Ectodermal cell (in vitro differentiated cells): Measurements from ENCODE around the gene IL1RL2.

Experiments used
- H3K27ac ChIP-seq: 2 replicates; pipeline ENCODE4 v1.7.0; 2013; ENCODE audit warnings: mild to moderate bottlenecking, low read depth, low read length; ENCODE audit not compliant: insufficient read depth, poor library complexity, severe bottlenecking
- H3K27me3 ChIP-seq: 2 replicates; pipeline ENCODE4 v1.7.0; 2013; ENCODE audit warnings: mild to moderate bottlenecking, low read length; ENCODE audit not compliant: insufficient read depth, control insufficient read depth, poor library complexity, severe bottlenecking
- H3K36me3 ChIP-seq: one replicate; pipeline ENCODE4 v1.7.0; 2013; ENCODE audit warnings: low read length; ENCODE audit not compliant: control insufficient read depth, insufficient read depth
- H3K4me1 ChIP-seq: one replicate; pipeline ENCODE4 v1.7.0; 2013; ENCODE audit warnings: low read length; ENCODE audit not compliant: control insufficient read depth, insufficient read depth
- H3K4me3 ChIP-seq: 2 replicates; pipeline ENCODE4 v1.7.0; 2013; ENCODE audit warnings: low read depth, low read length, control low read depth; ENCODE audit not compliant: insufficient read depth
- H3K9me3 ChIP-seq: 2 replicates; pipeline ENCODE4 v1.7.0; 2013; ENCODE audit warnings: mild to moderate bottlenecking, low read length, moderate library complexity; ENCODE audit not compliant: control insufficient read depth
- WGBS, 2 experiments: methylation state at CpG; one replicate each; pipeline ENCODE4 v1.1.7; 2013; ENCODE audit warnings: missing lambda C conversion rate in 2 of 2; 5-methylcytosine and 5-hydroxymethylcytosine counted together

The IL1RL2 gene

GRCh38 chr2:102144128-102144527, 42.7 kb upstream of the IL1RL2 start:
- H3K27me3 ChIP-seq: peaks cover 32% of the 10 kb centered on the region
- no peaks in the 10 kb centered on the region for H3K4me1 ChIP-seq
- 98 to 99% methylated on average over 4 of the region's 4 CpGs for WGBS, 2 experiments
- no peak overlapping the region for H3K27ac ChIP-seq
- H3K9me3 ChIP-seq: no peaks in the 10 kb centered on the region
- no peak overlapping the region for H3K4me3 ChIP-seq
- no peaks in the 10 kb centered on the region for H3K36me3 ChIP-seq

GRCh38 chr2:102145107-102145506, 41.7 kb upstream of the IL1RL2 start:
- Histone ChIP-seq H3K4me1 (no peaks in the 10 kb centered on the region), H3K9me3 (no peaks in the 10 kb centered on the region), H3K27me3 (peaks cover 32% of the 10 kb centered on the region), H3K27ac (no peak overlapping the region), H3K4me3 (no peak overlapping the region), H3K36me3 (no peaks in the 10 kb centered on the region)
- 92 to 93% methylated on average over 4 of the region's 4 CpGs for WGBS, 2 experiments

- no peaks in the 10 kb centered on the region for H3K9me3 ChIP-seq
- peaks cover 27% of the 10 kb centered on the region for H3K27me3 ChIP-seq
- H3K27ac ChIP-seq: no peak overlapping the region
- no peak overlapping the region for H3K4me3 ChIP-seq
- 95 to 97% methylated on average over 3 to 4 of the region's 4 CpGs for WGBS, 2 experiments
- H3K4me1 ChIP-seq: no peaks in the 10 kb centered on the region
- H3K36me3 ChIP-seq: no peaks in the 10 kb centered on the region
Measured at GRCh38 chr2:102145934-102146333, 40.9 kb upstream of the IL1RL2 start.

- Histone ChIP-seq H3K4me1 (no peaks in the 10 kb centered on the region), H3K4me3 (no peak overlapping the region), H3K9me3 (no peaks in the 10 kb centered on the region), H3K27ac (no peak overlapping the region), H3K36me3 (no peaks in the 10 kb centered on the region), H3K27me3 (peaks cover 8% of the 10 kb centered on the region)
- WGBS, 2 experiments: 94 to 96% methylated on average over 3 of the region's 3 CpGs
Measured at GRCh38 chr2:102147935-102148334, 38.9 kb upstream of the IL1RL2 start.

GRCh38 chr2:102149243-102149642, 37.6 kb upstream of the IL1RL2 start:
- Histone ChIP-seq H3K27me3 (no peaks in the 10 kb centered on the region), H3K36me3 (no peaks in the 10 kb centered on the region), H3K4me1 (no peaks in the 10 kb centered on the region), H3K27ac (no peak overlapping the region), H3K4me3 (no peak overlapping the region), H3K9me3 (no peaks in the 10 kb centered on the region)
- 91 to 93% methylated on average over 2 of the region's 2 CpGs for WGBS, 2 experiments

- no peaks in the 10 kb centered on the region for H3K36me3 ChIP-seq
- H3K27me3 ChIP-seq: no peaks in the 10 kb centered on the region
- WGBS, 2 experiments: 81 to 85% methylated on average over 9 of the region's 9 CpGs
- no peak overlapping the region for H3K27ac ChIP-seq
- H3K9me3 ChIP-seq: no peaks in the 10 kb centered on the region
- no peak overlapping the region for H3K4me3 ChIP-seq
- no peaks in the 10 kb centered on the region for H3K4me1 ChIP-seq
Measured at GRCh38 chr2:102149644-102150455, 37.0 kb upstream of the IL1RL2 start.

GRCh38 chr2:102154364-102154763, 32.5 kb upstream of the IL1RL2 start:
- H3K4me1 ChIP-seq: no peaks in the 10 kb centered on the region
- 92 to 93% methylated on average over 6 of the region's 6 CpGs for WGBS, 2 experiments
- no peaks in the 10 kb centered on the region for H3K9me3 ChIP-seq
- no peak overlapping the region for H3K27ac ChIP-seq
- no peak overlapping the region for H3K4me3 ChIP-seq
- no peaks in the 10 kb centered on the region for H3K36me3 ChIP-seq
- H3K27me3 ChIP-seq: no peaks in the 10 kb centered on the region

GRCh38 chr2:102154946-102155702, 31.7 kb upstream of the IL1RL2 start:
- Histone ChIP-seq H3K27me3 (no peaks in the 10 kb centered on the region), H3K4me1 (no peaks in the 10 kb centered on the region), H3K9me3 (no peaks in the 10 kb centered on the region), H3K27ac (no peak overlapping the region), H3K36me3 (no peaks in the 10 kb centered on the region), H3K4me3 (no peak overlapping the region)
- WGBS, 2 experiments: 80 to 81% methylated on average over 7 of the region's 7 CpGs

- no peak overlapping the region for H3K4me3 ChIP-seq
- H3K4me1 ChIP-seq: no peaks in the 10 kb centered on the region
- H3K36me3 ChIP-seq: no peaks in the 10 kb centered on the region
- H3K9me3 ChIP-seq: no peaks in the 10 kb centered on the region
- no peak overlapping the region for H3K27ac ChIP-seq
- H3K27me3 ChIP-seq: no peaks in the 10 kb centered on the region
- WGBS, 2 experiments: 95 to 98% methylated on average over 4 of the region's 6 CpGs
Measured at GRCh38 chr2:102155703-102156515, 30.9 kb upstream of the IL1RL2 start.
